Hematopoietic multipotent progenitor cell treated with erythropoietin and hydrocortisone succinate and interleukin-3 and kit ligand, for 6 days (in vitro differentiated cells): ENCODE data around the gene CLCNKA.

Source experiments
- DNase-seq: peaks from one replicate; pipeline ENCODE4 v3.0.0-alpha.2; 2015

The CLCNKA gene

GRCh38 chr1:16082283-16083038 lies 60.6 kb downstream of the CLCNKA start:
- peak; percentile 85 for DNase-seq

- no peak for DNase-seq
Observed at GRCh38 chr1:16083486-16083885, 61.6 kb downstream of the CLCNKA start.
